PFSK-1 (cell line): ENCODE measurements around the gene UNC119.

ENCODE experiments used
- FOXP2 ChIP-seq: optimal IDR thresholded peaks from 2 replicates; pipeline ENCODE3; 2011; ENCODE audit warnings: borderline replicate concordance, control low read depth, inconsistent platforms; ENCODE audit not compliant: insufficient read depth; ENCODE audit errors: extremely low read length, extremely low read depth
- POLR2AphosphoS5 ChIP-seq: IDR thresholded peaks from 2 replicates; pipeline ENCODE4 v1.6.1; 2012; ENCODE audit warnings: low read depth, mild to moderate bottlenecking, control low read depth, low read length, moderate library complexity
- SIN3A ChIP-seq: IDR thresholded peaks from 2 replicates; pipeline ENCODE4 v1.6.1; 2012; ENCODE audit warnings: mild to moderate bottlenecking, low read length, moderate library complexity, borderline replicate concordance; ENCODE audit not compliant: insufficient read depth
- TAF1 ChIP-seq: IDR thresholded peaks from 2 replicates; pipeline ENCODE4 v1.6.1; 2012; ENCODE audit warnings: low read length, control low read depth, borderline replicate concordance; ENCODE audit not compliant: insufficient read depth
- TF ChIP-seq, protein P1 (sequence below), 2 experiments: IDR thresholded peaks; 2 replicates each; pipeline versions ENCODE4 v1.6.1 to v1.8.0; 2011 to 2012; ENCODE audit warnings: low read depth in 2 of 2, low read length in 2 of 2, control low read depth in 1 of 2, inconsistent platforms in 1 of 2, mild to moderate bottlenecking in 1 of 2, moderate library complexity in 1 of 2; ENCODE audit not compliant: insufficient read depth in 1 of 2

UNC119 gene

DNA sequence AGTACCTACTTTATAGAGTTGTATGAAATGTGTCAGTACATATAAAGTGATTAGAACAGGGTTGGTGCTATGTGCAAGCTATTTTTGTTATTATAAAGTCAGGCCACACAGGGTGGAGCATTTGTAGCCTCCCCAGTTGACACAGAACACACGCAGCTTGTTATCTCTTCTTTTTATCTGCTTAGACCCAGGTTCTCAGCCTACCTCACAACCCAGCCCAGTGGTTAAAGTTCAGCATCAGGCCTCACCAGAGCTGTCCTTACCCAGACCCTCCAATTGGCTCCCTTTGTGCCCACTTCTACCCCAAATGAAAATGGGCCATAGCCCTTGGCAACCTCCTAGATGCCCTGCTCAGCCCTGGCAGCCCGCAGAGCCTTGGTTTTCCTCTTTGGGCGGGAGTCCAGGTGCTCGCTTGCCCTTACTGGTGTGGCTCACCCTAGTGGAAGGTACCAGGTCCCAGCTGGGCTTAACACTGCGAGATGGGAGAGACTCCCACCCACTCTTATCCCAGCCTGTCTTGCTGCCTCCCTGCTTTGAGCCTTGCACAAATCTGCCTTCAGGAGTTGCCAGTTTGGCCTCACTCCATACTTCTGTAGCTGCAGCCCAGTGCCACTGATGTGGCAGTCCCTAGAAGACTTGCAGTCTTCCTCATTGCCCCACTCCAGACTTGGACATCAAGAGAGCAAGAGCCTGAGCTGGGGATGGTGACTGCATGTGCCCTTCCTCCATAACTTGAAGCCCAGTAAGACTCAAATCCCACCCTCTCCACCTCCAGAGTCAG is 20.0 kb upstream of the UNC119 start:
- TF ChIP-seq SIN3A (no peak), FOXP2 (no peak), TAF1 (no peak), POLR2AphosphoS5 (no peak)
- TF ChIP-seq, protein P1, sequence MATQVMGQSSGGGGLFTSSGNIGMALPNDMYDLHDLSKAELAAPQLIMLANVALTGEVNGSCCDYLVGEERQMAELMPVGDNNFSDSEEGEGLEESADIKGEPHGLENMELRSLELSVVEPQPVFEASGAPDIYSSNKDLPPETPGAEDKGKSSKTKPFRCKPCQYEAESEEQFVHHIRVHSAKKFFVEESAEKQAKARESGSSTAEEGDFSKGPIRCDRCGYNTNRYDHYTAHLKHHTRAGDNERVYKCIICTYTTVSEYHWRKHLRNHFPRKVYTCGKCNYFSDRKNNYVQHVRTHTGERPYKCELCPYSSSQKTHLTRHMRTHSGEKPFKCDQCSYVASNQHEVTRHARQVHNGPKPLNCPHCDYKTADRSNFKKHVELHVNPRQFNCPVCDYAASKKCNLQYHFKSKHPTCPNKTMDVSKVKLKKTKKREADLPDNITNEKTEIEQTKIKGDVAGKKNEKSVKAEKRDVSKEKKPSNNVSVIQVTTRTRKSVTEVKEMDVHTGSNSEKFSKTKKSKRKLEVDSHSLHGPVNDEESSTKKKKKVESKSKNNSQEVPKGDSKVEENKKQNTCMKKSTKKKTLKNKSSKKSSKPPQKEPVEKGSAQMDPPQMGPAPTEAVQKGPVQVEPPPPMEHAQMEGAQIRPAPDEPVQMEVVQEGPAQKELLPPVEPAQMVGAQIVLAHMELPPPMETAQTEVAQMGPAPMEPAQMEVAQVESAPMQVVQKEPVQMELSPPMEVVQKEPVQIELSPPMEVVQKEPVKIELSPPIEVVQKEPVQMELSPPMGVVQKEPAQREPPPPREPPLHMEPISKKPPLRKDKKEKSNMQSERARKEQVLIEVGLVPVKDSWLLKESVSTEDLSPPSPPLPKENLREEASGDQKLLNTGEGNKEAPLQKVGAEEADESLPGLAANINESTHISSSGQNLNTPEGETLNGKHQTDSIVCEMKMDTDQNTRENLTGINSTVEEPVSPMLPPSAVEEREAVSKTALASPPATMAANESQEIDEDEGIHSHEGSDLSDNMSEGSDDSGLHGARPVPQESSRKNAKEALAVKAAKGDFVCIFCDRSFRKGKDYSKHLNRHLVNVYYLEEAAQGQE (IDR thresholded peaks at IDR 0.05; ENCODE audit: insufficient read depth in 1 of 2, low read depth in 2 of 2, low read length in 2 of 2), result no peak

DNA sequence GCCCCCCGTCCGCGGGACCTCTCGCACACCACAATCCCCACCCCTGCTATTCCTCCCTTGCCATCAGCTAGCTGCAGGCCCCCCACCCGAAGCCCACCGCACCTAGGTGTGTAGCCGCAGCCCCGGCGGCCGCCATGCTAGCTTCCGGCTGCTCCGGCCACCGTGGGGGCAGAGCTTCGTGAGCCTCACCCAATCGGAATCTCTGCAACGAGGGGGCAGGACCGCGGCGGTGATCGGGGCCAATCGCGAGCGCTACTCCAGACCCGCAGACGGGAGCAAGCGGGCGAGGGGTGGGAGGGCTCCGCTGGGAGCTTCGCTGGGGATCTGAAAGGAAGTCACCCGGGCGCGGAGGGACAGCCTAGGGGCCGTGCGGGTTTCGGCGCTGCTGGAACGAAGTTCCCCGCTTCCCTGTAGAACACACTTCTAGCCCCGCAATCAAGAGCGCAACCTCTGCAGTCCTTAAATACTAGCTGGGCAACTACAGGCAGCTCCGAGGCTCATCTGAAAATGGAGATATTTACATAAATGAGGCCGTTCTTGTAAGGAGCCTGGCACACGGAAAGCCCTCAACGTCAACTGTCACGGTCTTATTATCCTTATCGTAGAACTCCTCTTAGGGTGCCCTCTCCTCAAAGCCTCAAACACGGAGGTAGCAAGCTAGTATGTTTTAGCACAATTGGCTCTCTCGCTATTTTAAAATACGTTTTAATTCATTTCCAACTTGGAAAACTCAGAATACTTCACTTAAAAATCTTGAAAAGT is 19.1 kb upstream of the UNC119 start, which contains the start of gene PIGS:
Gene PIGS (minus strand): TSS at position 164 of the 762 bp plus-strand sequence. CDS start 28 bp downstream, at position 136.
- peak; percentile 22 for TF ChIP-seq FOXP2
- peak; percentile 78; the same call in 1 of the 2 replicates for TF ChIP-seq TAF1
- peak; percentile 89 for TF ChIP-seq POLR2AphosphoS5
- TF ChIP-seq, protein P1 (IDR thresholded peaks at IDR 0.05; ENCODE audit: insufficient read depth in 1 of 2, low read depth in 2 of 2, low read length in 2 of 2), result no peak
- no peak for TF ChIP-seq SIN3A

DNA sequence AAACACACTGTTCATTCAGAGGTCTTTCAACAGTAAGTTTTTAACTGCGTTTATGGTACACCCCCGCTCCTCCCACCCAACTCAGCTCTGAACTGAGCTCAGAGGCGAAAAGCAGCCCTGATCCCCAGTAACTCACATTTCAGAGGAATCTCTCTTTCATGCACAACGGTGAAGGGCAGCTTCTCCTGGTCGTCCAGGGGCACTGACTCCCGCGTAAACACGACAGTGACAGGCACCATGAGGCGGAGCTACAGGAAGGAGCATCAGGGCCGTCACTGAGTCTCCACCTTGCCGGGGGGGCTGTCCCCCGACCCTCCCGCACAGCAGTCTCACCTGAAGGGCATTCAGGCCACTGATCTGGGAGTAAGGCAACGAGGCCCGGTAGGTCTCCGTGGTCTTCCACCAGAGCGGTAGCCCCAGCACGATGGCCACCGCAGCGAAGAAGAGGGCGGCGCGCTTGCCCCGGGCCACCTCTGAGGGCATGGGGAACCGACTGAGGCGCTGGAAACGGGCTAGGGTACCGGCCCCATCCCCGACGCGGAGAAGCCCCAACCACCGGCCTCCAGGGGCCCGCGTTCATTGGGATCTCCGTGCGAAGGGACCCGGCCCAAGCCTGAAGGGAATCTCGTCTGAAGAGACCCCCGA is 18.4 kb upstream of the UNC119 start:
- TF ChIP-seq FOXP2 (peak; percentile 66), SIN3A (peak; percentile 56; the same call in 1 of the 2 replicates)
- TF ChIP-seq, protein P1 (IDR thresholded peaks at IDR 0.05; ENCODE audit: insufficient read depth in 1 of 2, low read depth in 2 of 2, low read length in 2 of 2), result no peak

DNA sequence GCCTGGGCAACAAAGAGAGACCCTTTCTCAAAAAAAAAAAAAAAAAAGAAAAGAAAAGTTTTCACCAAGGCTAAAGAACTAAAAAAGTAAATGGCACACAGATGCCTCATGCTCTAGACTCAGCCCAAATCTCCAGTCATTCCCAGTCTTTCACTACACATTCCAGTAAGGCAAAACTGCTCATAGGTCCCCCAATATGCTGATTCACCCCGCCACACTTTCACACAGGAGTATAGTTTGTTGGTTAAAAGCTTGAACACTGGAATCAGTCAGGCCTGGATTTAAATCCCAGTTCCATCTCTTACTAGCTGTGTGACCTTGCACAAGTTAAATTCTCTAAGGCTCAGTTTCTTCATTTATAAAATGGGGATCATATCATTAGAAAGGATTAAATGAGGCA is 17.0 kb upstream of the UNC119 start:
- TF ChIP-seq FOXP2 (no peak), TAF1 (no peak), SIN3A (no peak), POLR2AphosphoS5 (no peak)
- TF ChIP-seq, protein P1 (IDR thresholded peaks at IDR 0.05; ENCODE audit: insufficient read depth in 1 of 2, low read depth in 2 of 2, low read length in 2 of 2), result no peak
